H9 (cell line): ENCODE results near the gene YAP1. TPM values are rescaled to one million over a fixed set of nuclear protein-coding genes. Genes with fewer than 3 reads are reported as not detected.

Source experiments
- DNase-seq: peaks from one replicate; pipeline ENCODE4 v3.0.0-alpha.2; 2017
- H2AFZ ChIP-seq: one replicate; pipeline ENCODE4 v1.6.1; 2013; ENCODE audit warnings: mild to moderate bottlenecking, low read length, control low read depth, moderate library complexity
- H2AK5ac ChIP-seq: 2 replicates; pipeline ENCODE4 v1.6.1; 2013; ENCODE audit warnings: low read length, control low read depth, mixed read lengths; ENCODE audit not compliant: insufficient read length
- H2BK120ac ChIP-seq: one replicate; pipeline ENCODE4 v1.6.1; 2013; ENCODE audit warnings: low read depth, mild to moderate bottlenecking, low read length, control low read depth, inconsistent platforms; ENCODE audit not compliant: poor library complexity, severe bottlenecking
- H2BK12ac ChIP-seq: 2 replicates; pipeline ENCODE4 v1.6.1; 2013; ENCODE audit warnings: low read length, control low read depth, mixed read lengths, low read depth; ENCODE audit not compliant: insufficient read length
- H2BK15ac ChIP-seq: 2 replicates; pipeline ENCODE4 v1.6.1; 2013; ENCODE audit warnings: low read depth, low read length, control low read depth
- H2BK20ac ChIP-seq: one replicate; pipeline ENCODE4 v1.6.1; 2013; ENCODE audit warnings: low read depth, mild to moderate bottlenecking, low read length, control low read depth, inconsistent platforms; ENCODE audit not compliant: poor library complexity, severe bottlenecking
- H2BK5ac ChIP-seq: 2 replicates; pipeline ENCODE4 v1.6.1; 2013; ENCODE audit warnings: low read length, control low read depth, mixed read lengths; ENCODE audit not compliant: insufficient read length
- H3K14ac ChIP-seq: 2 replicates; pipeline ENCODE4 v1.6.1; 2013; ENCODE audit warnings: low read length, control low read depth; ENCODE audit not compliant: insufficient read depth
- H3K18ac ChIP-seq: 2 replicates; pipeline ENCODE4 v1.6.1; 2013; ENCODE audit warnings: low read depth, mild to moderate bottlenecking, mixed read lengths, low read length, control low read depth; ENCODE audit not compliant: insufficient read length
- H3K23ac ChIP-seq: 2 replicates; pipeline ENCODE4 v1.6.1; 2013; ENCODE audit warnings: low read length, control low read depth, mixed read lengths, low read depth; ENCODE audit not compliant: insufficient read length
- H3K23me2 ChIP-seq: 2 replicates; pipeline ENCODE4 v1.6.1; 2013; ENCODE audit warnings: low read depth, mild to moderate bottlenecking, mixed read lengths, low read length, control low read depth; ENCODE audit not compliant: insufficient read length, poor library complexity, severe bottlenecking
- H3K27ac ChIP-seq: 2 replicates; pipeline ENCODE4 v1.5.1; 2013; ENCODE audit warnings: low read length, control low read depth, mixed read lengths, low read depth; ENCODE audit not compliant: insufficient read length
- H3K27me3 ChIP-seq: 2 replicates; pipeline ENCODE4 v1.6.1; 2013; ENCODE audit warnings: low read length, control low read depth, inconsistent platforms; ENCODE audit not compliant: insufficient read depth
- H3K4ac ChIP-seq: 2 replicates; pipeline ENCODE4 v1.6.1; 2013; ENCODE audit warnings: low read depth, mild to moderate bottlenecking, control low read depth, inconsistent platforms, low read length, moderate library complexity
- H3K4me1 ChIP-seq: 2 replicates; pipeline ENCODE4 v1.6.1; 2013; ENCODE audit warnings: low read length, control low read depth, inconsistent platforms; ENCODE audit not compliant: insufficient read depth
- H3K4me2 ChIP-seq: 2 replicates; pipeline ENCODE4 v1.6.1; 2013; ENCODE audit warnings: low read length, control low read depth, mixed read lengths; ENCODE audit not compliant: insufficient read length, insufficient read depth
- H3K56ac ChIP-seq: 2 replicates; pipeline ENCODE4 v1.6.1; 2013; ENCODE audit warnings: low read depth, mild to moderate bottlenecking, mixed read lengths, low read length, control low read depth; ENCODE audit not compliant: insufficient read length
- H3K79me1 ChIP-seq: 2 replicates; pipeline ENCODE4 v1.6.1; 2013; ENCODE audit warnings: low read depth, mild to moderate bottlenecking, moderate library complexity, low read length, control low read depth, inconsistent platforms; ENCODE audit not compliant: insufficient read depth, poor library complexity, severe bottlenecking
- H3K79me2 ChIP-seq: 2 replicates; pipeline ENCODE4 v1.6.1; 2013; ENCODE audit warnings: low read length, control low read depth, inconsistent platforms; ENCODE audit not compliant: insufficient read depth
- H3K9ac ChIP-seq: 2 replicates; pipeline ENCODE4 v1.6.1; 2013; ENCODE audit warnings: low read length, control low read depth, mixed read lengths; ENCODE audit not compliant: insufficient read length; ENCODE audit errors: extremely low read depth
- H3K9me3 ChIP-seq: one replicate; pipeline ENCODE4 v1.6.1; 2013; ENCODE audit warnings: low read depth, low read length, inconsistent platforms; ENCODE audit not compliant: control insufficient read depth
- H3T11ph ChIP-seq: one replicate; pipeline ENCODE4 v1.6.1; 2013; ENCODE audit warnings: mild to moderate bottlenecking, low read length, control low read depth, inconsistent platforms
- H4K20me1 ChIP-seq: one replicate; pipeline ENCODE4 v1.6.1; 2013; ENCODE audit not compliant: control insufficient read depth, insufficient read length, insufficient read depth
- H4K5ac ChIP-seq: 2 replicates; pipeline ENCODE4 v1.6.1; 2013; ENCODE audit warnings: low read depth, mild to moderate bottlenecking, mixed read lengths, low read length, control low read depth; ENCODE audit not compliant: insufficient read length
- H4K8ac ChIP-seq: replicated peaks from 2 replicates; pipeline ENCODE4 v1.6.1; 2013; ENCODE audit warnings: low read length, control low read depth, mixed read lengths, low read depth; ENCODE audit not compliant: insufficient read length
- H4K91ac ChIP-seq: 2 replicates; pipeline ENCODE4 v1.6.1; 2013; ENCODE audit warnings: low read depth, mild to moderate bottlenecking, moderate library complexity, mixed read lengths, low read length, control low read depth; ENCODE audit not compliant: insufficient read length
- H3K27ac Mint-ChIP-seq, 3 experiments: 2 replicates in 2 of 3; 3 replicates in 1 of 3; pipeline ENCODE4 v1.8.0; 2020 to 2021; ENCODE audit warnings: mixed read lengths in 3 of 3, mild to moderate bottlenecking in 1 of 3, moderate library complexity in 1 of 3
- H3K27me3 Mint-ChIP-seq: 2 replicates; pipeline ENCODE4 v1.8.0; 2021; ENCODE audit warnings: low read depth, mild to moderate bottlenecking, moderate library complexity, mixed read lengths
- H3K36me3 Mint-ChIP-seq, 3 experiments: 2 replicates in 2 of 3; 3 replicates in 1 of 3; pipeline ENCODE4 v1.8.0; 2020 to 2021; ENCODE audit warnings: low read depth in 3 of 3, mixed read lengths in 3 of 3; ENCODE audit not compliant: insufficient read depth in 1 of 3
- H3K4me1 Mint-ChIP-seq, 2 experiments: 2 replicates each; pipeline ENCODE4 v1.8.0; 2020; ENCODE audit warnings: mixed read lengths in 2 of 2
- H3K4me3 Mint-ChIP-seq, 2 experiments: 2 replicates in 1 of 2; 3 replicates in 1 of 2; pipeline ENCODE4 v1.8.0; 2020 to 2021; ENCODE audit warnings: mild to moderate bottlenecking in 2 of 2, mixed read lengths in 2 of 2, moderate library complexity in 1 of 2
- H3K9me3 Mint-ChIP-seq, 2 experiments: 2 replicates in 1 of 2; 3 replicates in 1 of 2; pipeline ENCODE4 v1.8.0; 2020; ENCODE audit warnings: mild to moderate bottlenecking in 2 of 2, mixed read lengths in 2 of 2, moderate library complexity in 1 of 2
- CTCF ChIP-seq: fragments of 200-600 bp; sonication (generic); conservative IDR thresholded peaks from 3 replicates; pipeline ENCODE4 v1.8.0; 2021; ENCODE audit warnings: antibody characterized with exemption, mild to moderate bottlenecking
- WGBS: extraction: QIAGEN DNeasy Blood & Tissue Kit; methylation state at CpG from one replicate; pipeline ENCODE4 v1.1.7; 2013; ENCODE audit warnings: missing lambda C conversion rate, low lambda C conversion rate, mixed read lengths; ENCODE audit not compliant: insufficient read length; ENCODE audit errors: extremely low coverage; 5-methylcytosine and 5-hydroxymethylcytosine counted together
- total RNA-seq: library from RNA; stranded (reverse); gene quantifications from 2 replicates; pipeline ENCODE4 v1.2.1, GENCODE V29; 2021

Gene YAP1
- total RNA-seq, 1 experiment from 2014 or later: 124 TPM

GRCh38 chr11:102142333-102142732, 32.1 kb downstream of the YAP1 start:
- no peak overlapping the region for H2BK15ac ChIP-seq
- H3K27ac ChIP-seq: no peak overlapping the region
- Mint-ChIP-seq H3K4me1 (peaks cover 25 to 29% of the 10 kb centered on the region in 2 experiments), H3K27me3 (no peaks in the 10 kb centered on the region), H3K4me3 (no peak overlapping the region), H3K27ac (no peak overlapping the region), H3K36me3 (peaks cover 0 to 8% (median 3%) of the 10 kb centered on the region in 3 experiments; a peak in 4 of 7 replicates), H3K9me3 (no peaks in the 10 kb centered on the region)
- no peak overlapping the region for H3K14ac ChIP-seq
- no peak overlapping the region for H3K18ac ChIP-seq
- TF ChIP-seq CTCF: no peak
- no CpG with 5 or more reads among the region's 1 CpG for WGBS
- no peaks in the 10 kb centered on the region for H3K9me3 ChIP-seq
- H3K23me2 ChIP-seq: no peaks in the 10 kb centered on the region
- no peak overlapping the region for H3T11ph ChIP-seq
- H3K79me1 ChIP-seq: peaks cover 2% of the 10 kb centered on the region
- peaks cover 3% of the 10 kb centered on the region; the same call in 1 of the 2 replicates for H3K4me1 ChIP-seq
- H4K20me1 ChIP-seq: no peaks in the 10 kb centered on the region
- H4K91ac ChIP-seq: no peak overlapping the region
- no peak overlapping the region for H3K4me2 ChIP-seq
- no peak overlapping the region for H2AK5ac ChIP-seq
- H4K8ac ChIP-seq: no peak overlapping the region
- H2BK5ac ChIP-seq: no peak overlapping the region
- peaks cover 12% of the 10 kb centered on the region; the same call in 1 of the 2 replicates for H3K79me2 ChIP-seq
- no peak overlapping the region for H2BK20ac ChIP-seq
- no peak overlapping the region for H3K23ac ChIP-seq
- no peak overlapping the region for H3K56ac ChIP-seq
- H2BK120ac ChIP-seq: no peak overlapping the region
- no peak overlapping the region for H4K5ac ChIP-seq
- H3K27me3 ChIP-seq: no peaks in the 10 kb centered on the region
- H3K4ac ChIP-seq: no peak overlapping the region
- H2BK12ac ChIP-seq: no peak overlapping the region
- no peak for DNase-seq
- H2AFZ ChIP-seq: no peak overlapping the region
- no peak overlapping the region for H3K9ac ChIP-seq
